Skin of body (tissue), 2 donors: ENCODE data around the gene DPM1. TPM values are rescaled to one million over a fixed set of nuclear protein-coding genes. Genes with fewer than 3 reads are reported as not detected.
A peak's percentile ranks its signal among the peaks of the same experiment; 100 is the strongest.

ENCODE experiments used
- DNase-seq: peaks from one replicate; lab custom pipeline; 2025; lab: John Stamatoyannopoulos, UW
- total RNA-seq: library from RNA; depleted of rRNA; stranded (reverse); fragments of >200 nt; gene quantifications from one replicate; pipeline ENCODE4 v1.2.3, GENCODE V29; 2014

Gene DPM1
- total RNA-seq = 41.2 TPM

- DNase-seq = no peak
These were observed at the start of gene DPM1 for GRCh38 chr20:50957798-50958614. DPM1 (minus strand) TSS chr20:50958532; CDS start chr20:50958523, 9 bp downstream.

- DNase-seq = no peak
These were observed 46.9 kb upstream of the DPM1 start for GRCh38 chr20:51005214-51005613.

- no peak for DNase-seq
These were observed 46.4 kb upstream of the DPM1 start for GRCh38 chr20:51004781-51005180.

- no peak for DNase-seq
These were observed 46.0 kb upstream of the DPM1 start for GRCh38 chr20:51004305-51004727.

- DNase-seq = no peak
These were observed 45.4 kb upstream of the DPM1 start for GRCh38 chr20:51003753-51004152.

- no peak for DNase-seq
These were observed 44.3 kb upstream of the DPM1 start for GRCh38 chr20:51002633-51003032.

GRCh38 chr20:51001430-51002265 lies 43.3 kb upstream of the DPM1 start:
- DNase-seq = no peak

GRCh38 chr20:50999355-50999754 lies 41.0 kb upstream of the DPM1 start:
- no peak for DNase-seq

- DNase-seq = no peak
These were observed 38.9 kb upstream of the DPM1 start for GRCh38 chr20:50996901-50997865.

GRCh38 chr20:50995506-50995905 lies 37.2 kb upstream of the DPM1 start:
- DNase-seq = no peak

- no peak for DNase-seq
These were observed 35.5 kb upstream of the DPM1 start for GRCh38 chr20:50993876-50994275.

- no peak for DNase-seq
These were observed 34.6 kb upstream of the DPM1 start for GRCh38 chr20:50992733-50993457.

GRCh38 chr20:50992336-50992732 lies 34.0 kb upstream of the DPM1 start:
- DNase-seq = no peak

GRCh38 chr20:50991076-50991475 lies 32.7 kb upstream of the DPM1 start:
- DNase-seq = no peak

GRCh38 chr20:50987493-50988210 lies 29.3 kb upstream of the DPM1 start:
- DNase-seq = peak; percentile 77

GRCh38 chr20:50983321-50983720 lies 25.0 kb upstream of the DPM1 start:
- DNase-seq = no peak

GRCh38 chr20:50982363-50982762 lies 24.0 kb upstream of the DPM1 start:
- DNase-seq = peak; percentile 20

- no peak for DNase-seq
These were observed 23.3 kb upstream of the DPM1 start for GRCh38 chr20:50981714-50982048.

GRCh38 chr20:50980851-50981713 lies 22.8 kb upstream of the DPM1 start:
- DNase-seq = peak; percentile 14
